HCT116 (cell line): ENCODE measurements around the gene SMIM24. TPM values are rescaled to one million over a fixed set of nuclear protein-coding genes. Genes with fewer than 3 reads are reported as not detected.
"Not testable (repeated sequence)": the region's sequence is repeated elsewhere in the genome, so short reads cannot be mapped to it uniquely, and the experiment has no call there.

ENCODE experiments used
- ATAC-seq: fragments of 200-7000 bp; cut with Tn5 transposase; 2 replicates; pipeline ENCODE4 v1.9.1; 2020; ENCODE audit warnings: mild to moderate bottlenecking, moderate library complexity
- BruUV-seq: library from RNA; stranded (reverse); fragments of 400-500 nt; replicated peaks from 2 replicates; lab custom pipeline; 2021; lab: Mats Ljungman, UMichigan
- CTCF ChIA-PET: fragments of 300-600 bp; sonication (Branson Sonifier 250); formaldehyde crosslinking; loops from one replicate; lab custom pipeline; 2021; ENCODE audit warnings: antibody characterized with exemption; lab: Charles Lee
- POLR2A ChIA-PET: fragments of 300-600, 350-600 bp; sonication (Branson Sonifier 250); formaldehyde crosslinking; loops from one replicate; lab custom pipeline; 2021; ENCODE audit warnings: antibody characterized with exemption; lab: Charles Lee
- RAD21 ChIA-PET, 2 experiments: fragments of 300-600 bp; sonication (Branson Sonifier 250); formaldehyde crosslinking; loops; one replicate each; lab custom pipeline; 2023; ENCODE audit warnings: low total read pairs in 2 of 2; ENCODE audit not compliant: uncharacterized antibody in 2 of 2, unreplicated experiment in 2 of 2, low non-redundant PET in 1 of 2; lab: Charles Lee
- DNase-seq: peaks from one replicate; pipeline ENCODE4 v3.0.0-alpha.2; 2010; ENCODE audit warnings: low read depth, low spot score
- H2AFZ ChIP-seq: fragments of 200-600 bp; shearing (Covaris generic), sonication (generic); 2 replicates; pipeline ENCODE4 v1.6.1; 2017; ENCODE audit warnings: low read depth, mixed run types, mixed read lengths, antibody characterized with exemption, low read length; ENCODE audit not compliant: poor library complexity, severe bottlenecking
- H3K27ac ChIP-seq: 2 replicates; pipeline ENCODE4 v1.5.1; 2012; ENCODE audit warnings: low read depth, low read length
- H3K27me3 ChIP-seq: fragments of 200-600 bp; sonication (generic); 2 replicates; pipeline ENCODE4 v1.6.1; 2016; ENCODE audit warnings: mixed run types, low read length, mixed read lengths; ENCODE audit not compliant: insufficient read depth
- H3K36me3 ChIP-seq, 2 experiments: fragments of 200-500 bp in 1 of 2; fragments of 200-600 bp in 1 of 2; sonication (Bioruptor generic) in 1 of 2; sonication (generic) in 1 of 2; 2 replicates each; pipeline versions ENCODE4 v1.5.1 to v1.6.1; 2014 to 2016; ENCODE audit warnings: low read length in 2 of 2, inconsistent platforms in 1 of 2, mixed read lengths in 1 of 2, mixed run types in 1 of 2; ENCODE audit not compliant: insufficient read depth in 2 of 2, control insufficient read depth in 1 of 2
- H3K4me1 ChIP-seq, 2 experiments: fragments of 200-600 bp in 1 of 2; sonication (generic) in 1 of 2; 2 replicates each; pipeline versions ENCODE4 v1.5.1 to v1.6.1; 2012 to 2017; ENCODE audit warnings: low read length in 2 of 2, inconsistent platforms in 1 of 2, mild to moderate bottlenecking in 1 of 2, mixed read lengths in 1 of 2, mixed run types in 1 of 2, moderate library complexity in 1 of 2; ENCODE audit not compliant: insufficient read depth in 2 of 2, control insufficient read depth in 1 of 2
- H3K4me2 ChIP-seq: fragments of 200-600 bp; sonication (generic); 2 replicates; pipeline ENCODE4 v1.6.1; 2017; ENCODE audit warnings: mixed run types, low read length, mixed read lengths
- H3K4me3 ChIP-seq, 2 experiments: fragments of 200-600 bp in 1 of 2; sonication (generic) in 1 of 2; replicated peaks in 1 of 2; 2 replicates each; pipeline ENCODE4 v1.5.1; 2011 to 2016; ENCODE audit warnings: low read length in 2 of 2, control low read depth in 1 of 2, low read depth in 1 of 2, mild to moderate bottlenecking in 1 of 2, mixed read lengths in 1 of 2, mixed run types in 1 of 2
- H3K79me2 ChIP-seq: fragments of 200-600 bp; sonication (generic); 2 replicates; pipeline ENCODE4 v1.6.1; 2017; ENCODE audit warnings: mild to moderate bottlenecking, mixed run types, low read length, moderate library complexity, mixed read lengths; ENCODE audit not compliant: insufficient read depth
- H3K9ac ChIP-seq: fragments of 200-600 bp; sonication (generic); 2 replicates; pipeline ENCODE4 v1.6.1; 2016; ENCODE audit warnings: low read length, mixed read lengths
- H3K9me2 ChIP-seq: fragments of 200-600 bp; sonication (generic), shearing (Covaris generic); 2 replicates; pipeline ENCODE4 v1.6.1; 2017; ENCODE audit warnings: mixed run types, mild to moderate bottlenecking, moderate library complexity; ENCODE audit not compliant: insufficient read depth
- H3K9me3 ChIP-seq, 2 experiments: fragments of 200-500 bp in 1 of 2; fragments of 200-600 bp in 1 of 2; sonication (Bioruptor generic) in 1 of 2; sonication (generic) in 1 of 2; 2 replicates each; pipeline ENCODE4 v1.6.1; 2014 to 2017; ENCODE audit warnings: low read length in 2 of 2, mixed read lengths in 2 of 2, inconsistent platforms in 1 of 2, low read depth in 1 of 2, mild to moderate bottlenecking in 1 of 2, mixed run types in 1 of 2, moderate library complexity in 1 of 2; ENCODE audit not compliant: control insufficient read depth in 1 of 2, insufficient read depth in 1 of 2
- H4K20me1 ChIP-seq: fragments of 200-600 bp; sonication (generic), shearing (Covaris generic); 2 replicates; pipeline ENCODE4 v1.6.1; 2017; ENCODE audit warnings: mixed run types, mild to moderate bottlenecking, moderate library complexity; ENCODE audit not compliant: insufficient read depth
- CBX3 ChIP-seq: IDR thresholded peaks from 2 replicates; pipeline ENCODE4 v1.6.1; 2012; ENCODE audit warnings: low read depth
- CEBPB ChIP-seq: IDR thresholded peaks from 2 replicates; pipeline ENCODE4 v1.6.1; 2012; ENCODE audit warnings: low read depth
- EGR1 ChIP-seq: IDR thresholded peaks from 2 replicates; pipeline ENCODE4 v1.6.1; 2012; ENCODE audit warnings: low read depth
- ELF1 ChIP-seq: IDR thresholded peaks from 2 replicates; pipeline ENCODE4 v1.6.1; 2012; ENCODE audit warnings: low read depth, borderline replicate concordance
- EZH2phosphoT487 ChIP-seq: fragments of 200-600 bp; IDR thresholded peaks from 2 replicates; pipeline ENCODE4 v1.6.1; 2018; ENCODE audit warnings: antibody characterized with exemption, borderline replicate concordance
- POLR2A ChIP-seq: IDR thresholded peaks from 2 replicates; pipeline ENCODE4 v1.7.0; 2011; ENCODE audit warnings: borderline replicate concordance; ENCODE audit not compliant: insufficient read depth, insufficient read length; ENCODE audit errors: extremely low read depth
- RAD21 ChIP-seq: IDR thresholded peaks from 2 replicates; pipeline ENCODE4 v1.6.1; 2012; ENCODE audit warnings: low read depth, mild to moderate bottlenecking
- REST ChIP-seq: IDR thresholded peaks from 2 replicates; pipeline ENCODE4 v1.6.1; 2012; ENCODE audit warnings: low read depth
- SIN3A ChIP-seq: IDR thresholded peaks from 2 replicates; pipeline ENCODE4 v1.6.1; 2012; ENCODE audit warnings: low read depth
- SP1 ChIP-seq: IDR thresholded peaks from 2 replicates; pipeline ENCODE4 v1.6.1; 2012; ENCODE audit warnings: low read depth
- SRF ChIP-seq: IDR thresholded peaks from 2 replicates; pipeline ENCODE4 v1.6.1; 2012; ENCODE audit warnings: low read depth
- YY1 ChIP-seq: IDR thresholded peaks from 2 replicates; pipeline ENCODE4 v1.6.1; 2011; ENCODE audit warnings: low read length, low read depth, moderate library complexity, mild to moderate bottlenecking; ENCODE audit not compliant: insufficient replicate concordance; ENCODE audit errors: extremely low read depth
- intact Hi-C: fragments of 100-400 bp; cut with micrococcal nuclease; formaldehyde crosslinking; loops from 2 replicates; pipeline ENCODE4 v1.10.0; 2022
- total RNA-seq: library from RNA; stranded (reverse); gene quantifications from one replicate; pipeline ENCODE4 v1.2.1, GENCODE V29; 2021; ENCODE audit not compliant: unreplicated experiment

The SMIM24 gene
- total RNA-seq, 1 experiment from 2014 or later, result not detected

DNA sequence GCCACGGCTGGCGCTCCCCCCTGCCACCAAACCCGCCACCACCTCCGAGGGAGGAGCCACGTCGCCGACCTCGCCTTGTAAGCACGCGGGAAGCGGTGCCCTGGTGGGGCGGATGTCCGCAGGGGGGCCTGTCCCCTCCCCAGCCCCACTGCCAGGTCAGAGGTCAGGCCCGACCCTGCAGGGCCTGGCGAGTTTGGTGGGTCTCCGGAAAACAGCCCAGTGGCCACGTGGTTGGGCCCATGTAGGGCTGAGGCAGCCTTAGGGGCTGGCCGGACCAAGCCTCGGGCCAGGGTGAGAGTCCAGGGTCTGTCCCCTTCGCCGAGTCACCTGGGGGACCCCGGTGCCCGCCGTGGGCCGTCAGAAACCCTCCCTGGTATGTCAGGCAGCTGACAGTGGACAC is 26.5 kb downstream of the SMIM24 start:
- Histone ChIP-seq H3K27me3 (no peaks in the 10 kb centered on the region), H3K27ac (no peak overlapping the region), H3K4me1 (peaks cover 0 to 5% of the 10 kb centered on the region in 2 experiments; a peak in 1 of 4 replicates), H4K20me1 (peaks cover 3% of the 10 kb centered on the region; the same call in 1 of the 2 replicates), H3K79me2 (peaks cover 11% of the 10 kb centered on the region; the same call in 1 of the 2 replicates)
- ChIA-PET POLR2A (no interaction called here), CTCF (no interaction called here)
- TF ChIP-seq SP1, result no peak
- no peak for TF ChIP-seq YY1
- no peak for TF ChIP-seq POLR2A
- no peak for TF ChIP-seq SIN3A
- TF ChIP-seq CEBPB, result no peak
- TF ChIP-seq EZH2phosphoT487, result no peak
- TF ChIP-seq EGR1, result no peak
- no peak for TF ChIP-seq REST
- TF ChIP-seq SRF, result no peak
- no peak for TF ChIP-seq ELF1
- no peak for TF ChIP-seq RAD21
- TF ChIP-seq CBX3, result no peak
- TF ChIP-seq, all 23 proteins: peak for 0
- H3K9me3 ChIP-seq, result no peaks in the 10 kb centered on the region
- RAD21 ChIA-PET, result no interaction called here
- no peak overlapping the region for H3K4me2 ChIP-seq
- H3K4me3 ChIP-seq, result no peak overlapping the region
- peaks cover 13 to 47% of the 10 kb centered on the region in 2 experiments for H3K36me3 ChIP-seq
- no peak for ATAC-seq
- DNase-seq, result no peak
- H3K9ac ChIP-seq, result no peak overlapping the region
- no TSS peak for BruUV-seq
- H2AFZ ChIP-seq, result no peak overlapping the region
- intact Hi-C loops, result no loop called here
- no peaks in the 10 kb centered on the region for H3K9me2 ChIP-seq

GRCh38 chr19:3452942-3453214 is 27.4 kb downstream of the SMIM24 start:
- POLR2A ChIA-PET, H3K9ac ChIP-seq, ATAC-seq, RAD21 ChIA-PET, BruUV-seq, DNase-seq, H3K27me3 ChIP-seq, H3K9me3 ChIP-seq, H2AFZ ChIP-seq, H3K4me2 ChIP-seq, H3K4me3 ChIP-seq, H3K4me1 ChIP-seq, H3K27ac ChIP-seq, intact Hi-C loops, H4K20me1 ChIP-seq, CTCF ChIA-PET, H3K9me2 ChIP-seq: not testable (repeated sequence)
- Histone ChIP-seq H3K36me3 (peaks cover 13 to 52% of the 10 kb centered on the region in 2 experiments), H3K79me2 (peaks cover 11% of the 10 kb centered on the region; the same call in 1 of the 2 replicates)
